Activated CD8-positive, alpha-beta memory T cell treated with anti-CD3 and anti-CD28 coated beads, Interleukin-2, amount 50 U/mL, for 1 hour (primary cell): ENCODE results near the gene TMEM59L.
"Not testable (repeated sequence)": the region's sequence is repeated elsewhere in the genome, so short reads cannot be mapped to it uniquely, and the experiment has no call there.

Source experiments
- DNase-seq: peaks from one replicate; pipeline ENCODE4 v3.0.0-alpha.2; 2020; ENCODE audit errors: extremely low read depth

TMEM59L gene

DNA sequence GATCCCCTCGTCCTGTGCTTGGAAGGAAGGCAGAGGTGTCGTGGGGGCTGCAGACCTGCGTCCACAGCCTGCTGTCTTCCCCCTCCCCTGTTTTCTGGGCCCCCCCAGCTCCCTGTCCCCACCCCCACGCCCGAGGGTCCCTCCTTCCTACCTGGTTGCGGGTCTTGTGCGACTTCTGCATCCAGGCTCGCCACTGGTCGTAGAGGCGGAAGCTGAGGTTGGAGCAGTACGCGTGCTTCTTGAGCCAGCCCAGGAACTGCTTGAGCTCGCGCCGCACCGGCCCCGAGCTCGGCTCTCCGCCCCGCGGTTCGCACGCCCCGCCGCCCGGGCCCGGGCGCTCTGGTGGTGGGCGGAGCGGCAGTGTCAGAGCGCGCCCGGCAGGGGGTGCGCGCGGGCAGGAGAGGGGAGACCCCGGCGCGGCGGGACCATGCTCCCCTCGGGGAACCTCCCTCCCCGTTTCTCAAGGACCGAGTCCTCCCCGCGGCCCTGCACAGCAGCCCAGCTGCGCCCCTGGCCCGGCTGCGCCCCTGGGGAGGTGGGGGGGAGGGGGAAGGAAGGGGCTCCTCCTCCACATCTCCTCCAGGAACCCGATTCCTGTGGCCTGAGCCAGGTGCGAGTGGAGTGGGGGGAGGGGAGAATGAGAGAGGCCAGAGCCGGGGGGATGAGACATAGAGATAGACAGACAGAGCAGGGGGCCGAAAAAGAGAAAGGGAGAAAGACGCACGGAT is 18.4 kb upstream of the TMEM59L start:
- peak; percentile 39 for DNase-seq

DNA sequence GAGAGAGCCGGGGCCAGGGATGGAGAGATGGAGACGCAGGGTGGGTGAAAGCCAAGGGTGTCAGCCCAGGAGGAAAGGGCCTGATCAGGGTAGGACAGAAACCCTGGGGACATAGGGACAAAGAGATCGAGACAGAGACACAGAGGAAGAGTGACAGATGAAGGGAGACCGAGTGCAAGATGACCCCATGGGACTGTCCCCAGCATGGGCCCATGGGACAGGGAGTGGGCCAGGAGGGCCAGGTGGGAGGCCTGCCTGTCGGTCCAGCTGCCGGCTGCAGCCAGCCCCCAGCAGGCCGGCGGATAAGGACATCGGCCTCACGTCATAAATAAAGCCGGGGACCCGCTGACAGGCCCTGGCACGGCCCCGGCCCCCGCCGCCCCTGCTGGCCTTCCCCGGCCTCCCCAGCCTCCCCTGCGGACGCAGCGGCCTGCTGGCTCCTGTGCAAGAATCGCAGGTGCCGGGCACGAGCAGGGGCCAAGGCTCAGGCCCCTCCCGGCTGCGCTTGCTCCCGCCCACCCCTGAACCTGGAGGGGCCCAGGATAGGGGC is 17.8 kb upstream of the TMEM59L start:
- no peak for DNase-seq

DNA sequence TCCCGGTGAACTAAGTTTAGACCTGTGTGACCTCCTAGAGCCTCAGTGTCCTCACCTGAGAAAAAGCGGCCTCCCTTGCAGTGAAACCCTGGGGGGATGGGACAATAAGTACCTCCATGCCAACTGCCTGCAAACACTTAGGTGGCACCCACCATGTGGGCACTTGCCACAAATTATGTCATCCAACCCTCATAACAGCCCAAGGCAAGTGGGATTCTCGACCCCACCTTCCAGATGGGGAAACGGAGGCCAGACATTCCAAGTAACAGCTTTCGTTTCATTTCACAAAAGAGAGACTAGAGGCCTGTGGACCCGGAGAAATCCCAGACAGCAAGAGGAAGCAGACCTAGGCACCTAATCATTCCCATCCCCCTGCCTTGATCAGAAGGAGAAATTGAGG is 17.2 kb upstream of the TMEM59L start:
- no peak for DNase-seq

DNA sequence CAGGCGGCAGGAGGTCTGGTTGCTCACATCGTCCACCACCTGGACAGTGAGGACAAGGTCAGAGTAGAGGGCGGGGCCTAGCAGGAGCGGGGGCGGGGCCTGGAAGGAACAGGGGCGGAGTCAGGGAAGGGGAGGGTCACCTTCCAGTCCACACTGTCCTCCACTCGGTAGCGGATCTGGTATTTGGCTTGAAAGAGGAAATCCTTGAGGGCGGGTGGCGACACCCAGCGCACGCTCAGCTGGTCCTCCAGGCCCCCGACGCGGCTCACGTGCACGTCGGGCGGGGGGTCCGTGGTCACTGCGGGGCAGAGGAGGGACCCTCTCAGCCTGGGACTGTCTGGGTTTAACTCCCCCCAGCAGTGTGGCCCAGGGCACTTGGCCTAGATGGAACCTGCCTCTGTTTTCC is 15.9 kb upstream of the TMEM59L start:
- no peak for DNase-seq

DNA sequence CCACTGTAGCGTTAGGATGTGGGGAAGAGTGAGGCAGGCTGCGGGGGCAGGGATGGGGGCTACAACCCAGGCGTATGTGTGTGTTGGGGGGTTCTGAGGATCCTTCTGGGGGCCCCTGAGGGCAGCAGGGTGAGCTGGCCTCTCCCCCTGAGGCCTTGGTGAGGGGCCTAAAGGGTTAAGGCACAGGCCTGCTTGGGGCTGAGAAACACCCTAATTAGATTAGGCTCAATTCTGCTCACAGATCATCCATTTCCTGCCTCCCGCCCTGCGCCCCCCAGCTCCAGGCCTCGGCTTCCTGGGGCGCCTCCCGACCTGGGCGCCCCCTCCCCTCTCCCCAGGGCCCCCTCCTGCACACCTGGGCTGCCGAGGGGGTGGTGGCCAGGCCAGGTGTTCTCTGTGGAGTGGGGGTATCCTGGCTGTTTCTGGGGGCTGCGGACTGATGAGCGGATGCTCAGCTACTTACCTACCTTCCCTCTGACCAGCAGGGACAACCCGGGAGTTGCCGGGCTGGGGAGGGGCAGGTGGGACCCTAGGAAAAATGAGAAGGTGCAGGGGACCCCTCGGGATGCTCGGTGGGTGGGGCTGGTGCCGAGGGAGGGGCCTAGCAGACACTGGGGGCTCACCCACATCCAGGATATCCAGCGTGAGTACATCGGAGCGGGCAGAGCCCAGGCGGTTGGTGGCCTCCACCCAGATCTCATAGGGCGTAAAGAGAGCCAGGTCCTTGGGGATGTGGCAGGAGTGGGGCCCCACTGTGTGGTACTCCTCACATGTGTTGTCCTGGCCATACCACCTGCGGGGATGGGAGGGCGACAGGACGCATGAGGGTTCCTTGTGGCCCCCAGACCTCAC is 14.6 kb upstream of the TMEM59L start:
- DNase-seq = no peak

DNA sequence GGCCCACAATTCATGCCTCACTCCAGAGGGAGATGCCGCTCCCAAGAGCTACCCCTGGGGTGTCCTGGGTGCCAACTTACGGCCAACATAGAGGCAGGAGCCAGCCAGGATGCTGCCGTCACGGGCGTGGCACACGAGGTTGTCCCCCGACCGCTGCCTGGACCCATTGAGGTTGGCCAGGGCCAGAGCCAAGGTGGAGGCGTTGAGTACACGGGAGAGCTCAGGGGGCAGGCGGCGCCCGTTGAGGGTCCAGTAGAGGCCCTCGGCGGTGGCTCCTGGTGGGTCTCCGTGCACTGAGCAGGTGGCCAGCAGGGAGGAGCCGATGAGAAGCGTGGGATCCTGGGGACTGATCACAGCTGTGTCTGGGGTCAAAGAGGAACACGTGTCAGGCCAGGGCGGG is 13.2 kb upstream of the TMEM59L start:
- DNase-seq = no peak

DNA sequence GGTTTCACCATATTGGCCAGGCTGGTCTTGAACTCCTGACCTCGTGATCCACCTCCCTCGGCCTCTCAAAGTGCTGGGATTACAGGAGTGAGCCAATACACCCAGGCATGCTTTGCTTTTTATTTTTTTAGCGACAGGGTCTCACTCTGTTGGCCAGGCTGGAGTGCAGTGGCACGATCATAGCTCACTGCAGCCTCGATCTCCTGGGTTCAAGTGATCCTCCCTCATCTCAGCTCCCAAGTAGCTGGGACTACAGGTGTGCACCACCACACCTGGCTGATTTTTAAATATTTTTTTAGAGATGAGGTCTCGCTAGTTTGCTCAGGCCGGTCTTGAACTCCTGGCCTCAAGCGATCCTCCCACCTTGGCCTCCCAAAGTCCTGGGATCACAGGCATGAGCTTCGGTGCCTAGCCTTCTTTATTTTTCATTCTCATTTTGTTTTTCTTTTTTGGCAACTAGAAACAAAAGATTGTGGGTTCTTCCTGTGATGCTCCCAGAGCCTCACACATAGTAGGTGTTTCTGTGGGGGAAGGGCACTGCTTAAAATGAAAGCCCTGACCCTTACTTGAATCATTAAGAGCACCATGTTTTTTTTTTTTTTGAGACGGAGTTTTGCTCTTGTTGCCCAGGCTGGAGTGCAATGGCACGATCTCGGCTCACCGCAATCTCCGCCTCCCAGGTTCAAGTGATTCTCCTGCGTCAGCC is 11.8 kb upstream of the TMEM59L start:
- not testable (repeated sequence) for DNase-seq

DNA sequence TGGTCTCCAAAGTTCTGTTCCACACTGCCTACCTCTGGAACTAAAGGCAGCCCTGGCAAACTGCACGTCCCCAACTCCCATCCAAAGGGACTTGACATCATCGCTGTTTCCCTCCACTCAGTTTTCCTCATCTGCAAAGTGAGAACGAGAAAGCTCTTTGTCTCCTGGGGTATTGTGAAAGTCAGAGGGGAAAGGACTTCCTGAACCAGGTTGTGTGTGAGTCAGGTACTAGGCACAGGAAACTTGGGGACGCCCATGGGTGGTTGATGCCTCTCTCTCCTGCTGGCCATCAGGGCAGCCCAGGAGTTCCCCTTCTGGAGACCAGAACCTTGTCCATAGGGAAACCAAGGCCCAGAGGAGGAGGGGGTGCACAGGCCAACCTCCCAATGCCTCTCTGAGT is 10.8 kb upstream of the TMEM59L start:
- no peak for DNase-seq

DNA sequence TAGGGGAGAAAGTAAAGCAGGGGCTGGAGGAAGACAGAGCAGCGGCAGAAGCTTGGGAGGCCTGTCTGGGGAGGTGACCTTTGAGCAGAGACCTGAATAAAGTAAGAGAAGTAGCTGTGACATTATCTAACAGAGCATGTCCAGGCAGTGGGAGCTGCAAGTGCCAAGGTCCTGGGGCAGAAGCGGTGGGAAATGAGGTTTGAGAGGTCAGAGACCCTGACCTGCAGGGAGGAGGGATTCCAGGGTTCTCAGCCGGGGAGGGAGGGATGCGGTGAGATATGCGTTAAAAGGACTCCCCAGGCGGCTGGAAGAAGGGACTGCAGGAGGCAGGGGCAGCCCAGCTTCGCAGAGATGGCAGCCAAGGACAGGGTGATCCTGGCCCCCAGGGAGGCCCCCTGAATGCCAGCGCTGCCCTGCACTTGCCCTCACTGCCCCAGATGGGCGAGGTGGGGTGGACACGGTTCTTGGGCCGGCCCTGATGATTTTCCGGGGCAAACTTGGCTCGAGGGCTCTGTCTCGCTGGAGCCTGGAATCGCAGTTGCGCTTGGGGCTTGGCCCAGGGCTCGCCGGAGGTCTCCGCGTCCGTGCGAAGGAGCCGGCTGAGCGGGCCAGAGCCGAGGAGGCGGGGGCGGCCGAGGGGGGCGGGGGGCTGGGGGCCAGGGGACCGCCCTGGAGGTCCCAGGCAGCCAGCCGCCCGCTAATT is 9.3 kb upstream of the TMEM59L start:
- DNase-seq = no peak

DNA sequence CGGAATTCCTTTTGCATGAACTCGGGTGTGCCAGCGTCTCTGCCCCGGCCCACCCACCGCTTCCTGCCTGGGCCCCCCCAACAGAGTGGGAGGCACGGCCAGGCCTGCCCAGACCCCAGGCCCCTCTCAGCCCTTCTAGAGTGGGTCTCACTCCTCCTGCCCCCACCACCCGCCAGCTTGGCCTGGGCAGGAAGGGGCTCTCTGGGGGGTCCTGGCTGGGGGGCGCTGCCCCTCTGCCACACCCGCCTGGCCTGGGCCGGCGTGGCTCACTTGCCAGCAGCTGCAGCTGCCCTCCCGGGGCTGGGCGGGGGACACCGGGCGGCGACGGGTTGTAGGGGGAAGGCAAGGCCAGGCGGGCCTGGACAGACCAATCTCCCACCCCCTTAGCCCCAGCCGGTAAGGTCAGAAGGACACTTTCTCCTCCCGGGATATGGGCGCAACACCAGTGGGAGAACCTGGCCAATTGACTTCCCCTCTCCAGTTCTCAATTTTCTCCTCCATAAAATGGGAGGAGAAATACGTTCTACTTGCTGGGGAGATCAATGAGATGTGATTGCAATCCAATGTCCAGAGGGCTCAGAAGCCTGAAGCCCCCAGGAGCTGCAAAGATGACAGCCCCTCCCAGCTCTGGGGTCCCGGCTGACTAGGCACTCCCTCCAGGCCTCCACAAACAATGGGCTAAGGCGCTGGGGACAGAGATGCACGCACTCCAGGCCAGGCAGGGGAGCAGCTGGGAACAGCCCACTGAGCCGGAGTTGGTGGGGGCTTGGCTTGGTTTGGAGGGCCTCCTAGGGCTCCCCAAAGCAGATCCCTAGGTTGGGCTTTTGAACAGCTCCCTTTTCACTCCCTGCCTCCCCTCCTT is 8.5 kb upstream of the TMEM59L start:
- DNase-seq = no peak

DNA sequence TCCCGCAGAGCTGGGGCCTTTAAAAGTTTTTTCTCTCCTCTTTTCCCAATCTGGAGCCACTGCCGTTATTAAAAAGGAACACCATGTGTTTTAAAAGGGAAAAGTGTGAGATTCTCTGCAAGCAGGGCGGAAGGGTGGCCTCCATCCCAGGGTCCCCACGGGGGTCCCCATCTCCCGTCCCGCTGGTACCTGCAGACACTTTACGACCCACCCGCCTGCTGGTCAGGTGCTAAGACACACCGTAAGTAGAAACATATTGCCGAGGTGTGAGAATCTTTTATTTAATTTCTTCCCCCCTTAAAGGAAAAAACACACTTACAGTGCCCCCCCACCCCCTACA is 7.9 kb upstream of the TMEM59L start:
- DNase-seq = no peak

DNA sequence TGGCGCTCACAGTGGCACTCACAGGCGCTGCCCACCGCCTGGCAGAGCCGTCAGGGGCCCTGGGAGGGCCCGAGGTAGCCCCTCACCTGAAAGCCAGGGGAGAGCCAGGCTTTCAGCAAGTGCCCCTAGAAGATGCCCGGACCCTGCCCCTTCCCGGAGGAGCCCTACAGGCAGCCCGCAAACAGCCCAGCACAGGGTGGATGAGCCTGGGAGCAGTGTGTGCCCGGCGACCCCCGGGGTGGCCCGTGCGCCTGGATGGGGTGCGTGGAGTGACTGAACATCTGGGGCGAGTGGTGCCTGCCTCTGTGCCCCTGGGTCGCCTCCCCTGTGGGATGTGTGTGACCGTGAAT is 7.5 kb upstream of the TMEM59L start:
- DNase-seq = no peak

DNA sequence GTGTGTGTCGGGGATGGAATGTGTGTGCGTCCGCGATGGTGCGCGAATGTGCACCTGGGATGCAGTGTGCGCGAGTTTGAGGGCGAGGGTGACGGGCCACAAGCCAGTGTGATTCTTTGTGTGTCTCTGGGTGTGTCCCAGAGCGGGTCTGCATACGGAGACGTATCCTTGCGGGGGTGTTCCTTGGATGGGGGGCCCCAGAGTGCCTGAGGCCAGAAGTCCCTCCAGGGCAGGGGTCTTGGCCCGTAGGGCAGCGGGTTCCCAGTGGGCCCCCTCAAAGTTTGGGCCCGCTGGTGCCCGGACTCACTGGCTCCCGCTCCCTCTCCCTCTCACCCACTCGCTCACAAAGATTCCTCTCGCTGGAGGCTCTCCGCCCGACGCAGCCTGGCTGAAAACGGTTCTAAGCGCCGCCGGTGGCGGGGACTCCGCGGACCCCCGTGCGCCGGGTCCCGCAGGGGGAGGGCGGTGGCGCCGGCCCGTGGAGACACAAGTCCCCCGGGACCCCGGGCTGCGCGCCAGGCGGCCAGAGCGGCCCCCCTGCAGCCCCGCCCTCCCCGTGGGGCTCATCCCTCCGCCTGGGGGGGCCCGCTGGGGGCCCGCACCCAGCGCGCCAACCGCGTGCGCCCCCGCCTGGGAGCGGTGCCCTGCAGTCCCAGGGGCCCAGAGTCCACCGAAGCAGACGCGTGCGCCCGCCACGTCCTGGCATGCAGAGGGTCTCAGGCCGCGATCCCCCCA is 7.0 kb upstream of the TMEM59L start:
- no peak for DNase-seq

DNA sequence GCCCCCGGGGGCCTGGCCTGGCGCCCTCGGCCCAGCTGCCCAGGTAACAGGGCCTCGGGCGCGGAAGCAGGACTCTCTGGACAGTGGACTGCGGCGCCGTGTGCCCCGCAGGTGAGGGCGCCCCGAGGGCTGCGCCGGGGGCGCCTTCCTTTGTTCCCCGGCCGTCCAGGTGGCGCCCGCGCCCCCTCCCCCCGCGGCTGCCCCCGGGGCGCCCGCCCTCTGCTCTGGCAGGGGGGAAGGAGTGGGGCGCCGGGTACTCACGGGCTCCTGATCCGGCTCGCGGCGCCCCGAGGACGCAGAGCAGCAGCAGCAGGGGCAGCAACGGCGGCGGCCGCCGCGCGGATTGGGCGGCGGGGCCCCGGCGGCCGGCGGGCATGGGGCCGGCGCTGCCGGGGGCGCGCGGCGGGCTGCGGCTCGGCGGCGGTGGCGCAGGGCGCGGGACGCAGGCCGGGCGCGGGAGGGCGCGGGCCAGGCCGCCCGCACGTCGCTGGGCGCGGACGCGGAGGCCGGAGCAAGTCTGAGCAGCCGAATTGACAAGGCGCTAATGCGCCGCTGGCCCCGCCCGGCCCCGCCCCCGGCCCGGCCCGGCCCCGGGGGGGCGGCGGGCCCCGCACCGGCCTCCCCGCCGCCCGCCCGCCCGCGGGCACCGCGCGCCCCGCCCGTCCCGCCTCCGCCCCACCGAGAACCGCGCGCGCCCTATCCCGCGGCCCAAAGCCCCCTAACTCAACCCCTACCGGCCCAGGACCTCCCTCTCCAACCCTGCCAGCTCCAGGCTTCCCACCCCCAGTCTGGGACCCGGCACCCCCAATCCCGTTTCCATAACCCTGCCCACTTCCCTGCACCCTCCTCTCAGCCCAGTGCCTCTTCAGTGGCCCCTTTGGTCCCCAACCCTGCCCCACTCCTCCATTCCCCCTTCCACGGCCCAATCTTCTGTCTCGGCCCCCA is 6.1 kb upstream of the TMEM59L start, which contains the start of gene CRLF1:
Gene CRLF1 (minus strand): TSS at position 519 of the 945 bp plus-strand sequence. CDS start 143 bp downstream, at position 376.
- DNase-seq = no peak

DNA sequence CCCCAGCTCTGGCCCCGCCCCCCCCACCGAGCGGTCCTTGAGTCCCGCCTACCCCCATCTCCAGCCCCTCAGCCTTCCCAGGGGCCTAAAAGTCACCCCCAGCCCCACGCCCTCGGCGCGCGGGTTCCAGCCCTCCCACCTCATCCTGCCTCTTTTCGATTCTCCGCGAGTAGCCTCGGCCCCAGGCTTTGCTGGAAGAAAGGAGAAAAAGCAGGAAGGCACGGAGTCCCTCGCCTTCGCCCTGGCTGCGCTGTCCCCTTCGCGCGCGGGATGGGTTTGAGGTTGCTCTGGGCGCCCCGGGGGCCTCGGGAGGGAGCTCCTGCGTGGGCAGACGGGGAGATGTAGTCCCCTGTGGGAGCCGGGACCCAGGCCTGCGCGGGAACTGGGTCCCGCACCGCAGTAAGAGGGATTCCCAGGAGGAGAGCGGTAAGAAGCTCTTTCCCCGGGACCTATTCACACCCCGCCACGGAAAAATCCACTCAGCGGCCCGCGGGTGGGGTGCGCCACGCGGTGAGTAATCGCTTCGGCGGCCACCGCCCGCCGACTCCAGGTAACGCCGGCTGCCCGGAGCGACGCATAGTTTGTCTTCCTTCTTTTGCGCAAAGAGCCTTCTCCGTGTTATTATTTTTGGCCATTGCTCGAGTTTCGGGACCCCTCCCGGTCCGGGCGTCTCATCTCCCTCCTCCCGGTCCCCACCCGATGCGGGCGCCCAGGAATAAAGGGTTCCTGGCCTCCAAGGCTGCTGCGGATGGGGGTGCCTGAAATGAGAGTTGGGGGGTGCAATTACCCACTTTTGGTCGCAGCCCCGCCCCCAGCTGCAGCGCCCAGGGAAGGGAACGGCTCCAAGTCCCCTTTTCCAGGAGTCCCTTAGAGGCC is 5.2 kb upstream of the TMEM59L start:
- no peak for DNase-seq

DNA sequence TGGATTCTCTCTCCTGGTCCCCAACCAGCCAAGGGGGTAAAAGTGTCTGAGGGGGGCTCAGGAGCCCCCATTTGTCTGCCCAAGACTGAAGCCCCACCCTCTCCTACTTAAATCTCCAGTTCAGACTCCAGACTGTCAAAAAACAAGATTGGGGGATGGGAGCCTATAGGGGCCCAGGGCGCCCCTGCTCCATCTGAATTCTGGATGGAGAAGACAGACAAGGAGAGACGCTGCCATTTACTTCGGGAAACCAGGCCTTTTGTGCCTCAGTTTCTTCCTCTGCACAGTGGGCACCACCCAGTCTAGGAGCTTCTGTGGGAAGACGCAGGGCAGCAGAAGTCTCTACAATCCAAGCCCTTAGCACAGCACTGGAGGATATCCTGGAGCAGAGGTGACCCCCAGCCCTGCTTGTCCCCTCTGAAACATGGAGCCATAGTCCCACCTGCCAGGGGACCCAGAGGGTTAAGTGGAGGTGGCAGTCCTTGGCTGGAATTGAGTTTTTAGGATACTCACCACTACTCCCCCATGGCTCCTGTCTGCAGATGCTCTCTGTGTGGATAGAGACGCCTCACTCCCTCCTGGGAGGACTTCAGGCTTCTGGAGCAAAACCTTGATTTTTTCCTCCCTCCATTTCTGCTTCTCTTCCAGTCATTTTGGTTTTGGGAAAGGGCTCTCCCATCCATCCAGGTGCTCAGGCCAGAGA is 4.4 kb upstream of the TMEM59L start:
- no peak for DNase-seq
